Fibroblast of the aortic adventitia (primary cell): ENCODE data around the gene H1-8. TPM values are rescaled to one million over a fixed set of nuclear protein-coding genes. Genes with fewer than 3 reads are reported as not detected.
"Not testable (repeated sequence)": the region's sequence is repeated elsewhere in the genome, so short reads cannot be mapped to it uniquely, and the experiment has no call there.

ENCODE experiments used
- DNase-seq: peaks from one replicate; pipeline ENCODE4 v3.0.0-alpha.2; 2010; ENCODE audit warnings: low read depth
- H3K4me3 ChIP-seq: 2 replicates; pipeline ENCODE4 v1.5.1; 2011; ENCODE audit warnings: low read depth, mild to moderate bottlenecking, control low read depth, low read length, moderate library complexity
- total RNA-seq: library from RNA; depleted of rRNA; stranded (reverse); fragments of >200 nt; gene quantifications from 2 replicates; pipeline ENCODE4 v1.2.3, GENCODE V29; 2012; ENCODE audit warnings: low replicate concordance
- TF ChIP-seq, protein P1 (sequence below): IDR thresholded peaks from 2 replicates; pipeline ENCODE4 v1.5.1; 2011; ENCODE audit warnings: mild to moderate bottlenecking, low read length, control low read depth, inconsistent platforms; ENCODE audit not compliant: insufficient read depth

H1-8 gene
- total RNA-seq, 1 donor = not detected

DNA sequence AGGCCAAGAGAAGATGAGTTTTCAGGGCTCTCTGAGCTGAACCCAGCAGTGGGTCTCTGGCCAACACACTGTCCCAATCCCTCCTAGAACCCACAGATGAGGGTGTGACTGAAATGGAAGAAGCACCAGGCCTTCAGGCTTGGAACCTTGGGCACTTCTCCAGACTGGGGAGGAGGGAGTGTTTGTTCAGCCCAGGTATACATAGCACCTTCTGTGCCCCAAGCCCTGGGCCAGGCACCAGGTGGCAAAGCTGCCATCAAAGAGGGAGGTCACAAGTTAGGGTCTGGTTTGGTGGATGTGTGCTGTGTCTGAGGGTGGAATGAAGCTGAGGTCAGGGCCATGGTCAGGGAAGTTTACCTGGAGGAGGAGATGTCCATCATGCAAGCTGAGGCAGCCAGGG, 30.4 kb upstream of the H1-8 start:
- DNase-seq = no peak
- H3K4me3 ChIP-seq = no peak overlapping the region
- TF ChIP-seq, protein P1, sequence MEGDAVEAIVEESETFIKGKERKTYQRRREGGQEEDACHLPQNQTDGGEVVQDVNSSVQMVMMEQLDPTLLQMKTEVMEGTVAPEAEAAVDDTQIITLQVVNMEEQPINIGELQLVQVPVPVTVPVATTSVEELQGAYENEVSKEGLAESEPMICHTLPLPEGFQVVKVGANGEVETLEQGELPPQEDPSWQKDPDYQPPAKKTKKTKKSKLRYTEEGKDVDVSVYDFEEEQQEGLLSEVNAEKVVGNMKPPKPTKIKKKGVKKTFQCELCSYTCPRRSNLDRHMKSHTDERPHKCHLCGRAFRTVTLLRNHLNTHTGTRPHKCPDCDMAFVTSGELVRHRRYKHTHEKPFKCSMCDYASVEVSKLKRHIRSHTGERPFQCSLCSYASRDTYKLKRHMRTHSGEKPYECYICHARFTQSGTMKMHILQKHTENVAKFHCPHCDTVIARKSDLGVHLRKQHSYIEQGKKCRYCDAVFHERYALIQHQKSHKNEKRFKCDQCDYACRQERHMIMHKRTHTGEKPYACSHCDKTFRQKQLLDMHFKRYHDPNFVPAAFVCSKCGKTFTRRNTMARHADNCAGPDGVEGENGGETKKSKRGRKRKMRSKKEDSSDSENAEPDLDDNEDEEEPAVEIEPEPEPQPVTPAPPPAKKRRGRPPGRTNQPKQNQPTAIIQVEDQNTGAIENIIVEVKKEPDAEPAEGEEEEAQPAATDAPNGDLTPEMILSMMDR = no peak

DNA sequence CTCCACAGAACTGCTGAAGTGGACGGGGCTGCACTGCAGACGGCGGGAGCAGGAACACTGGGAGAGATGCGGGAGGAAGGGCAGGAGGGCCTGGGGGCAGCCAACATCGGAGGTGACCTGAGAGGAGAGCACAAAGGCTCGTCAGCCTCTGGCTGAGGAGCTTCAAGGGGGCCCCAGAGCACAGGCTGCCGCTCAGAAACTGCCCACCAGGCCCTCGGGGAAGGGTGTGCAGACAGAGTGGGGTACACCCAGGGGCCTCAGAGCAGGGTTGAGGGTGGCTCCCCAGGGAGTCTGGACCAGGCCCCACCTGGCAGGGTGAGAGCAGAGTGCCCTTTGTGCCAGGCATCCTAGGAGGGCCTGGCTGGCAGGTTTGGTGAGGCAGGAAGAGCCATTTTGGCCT, 29.3 kb upstream of the H1-8 start:
- TF ChIP-seq, protein P1 = no peak
- no peak overlapping the region for H3K4me3 ChIP-seq
- no peak for DNase-seq

DNA sequence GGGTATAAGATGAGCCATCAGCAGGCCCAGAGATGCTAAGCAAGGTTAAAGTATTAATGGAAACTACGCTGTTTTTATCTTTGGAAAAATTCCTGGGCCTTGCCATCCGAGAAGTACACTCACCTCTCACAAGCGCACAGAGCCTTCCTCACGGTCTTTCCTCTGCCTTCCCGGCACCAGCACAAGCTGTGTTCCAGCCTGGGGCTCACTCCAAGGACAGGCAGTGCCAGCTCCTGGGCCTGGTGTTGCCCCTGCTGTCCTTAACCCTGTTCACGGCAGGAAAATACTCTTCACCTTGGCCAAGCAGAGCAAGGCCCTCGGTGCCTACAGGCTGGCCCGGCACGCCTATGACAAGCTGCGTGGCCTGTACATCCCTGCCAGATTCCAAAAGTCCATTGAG, 28.9 kb upstream of the H1-8 start:
- TF ChIP-seq, protein P1 = no peak
- no peak for DNase-seq
- no peak overlapping the region for H3K4me3 ChIP-seq

DNA sequence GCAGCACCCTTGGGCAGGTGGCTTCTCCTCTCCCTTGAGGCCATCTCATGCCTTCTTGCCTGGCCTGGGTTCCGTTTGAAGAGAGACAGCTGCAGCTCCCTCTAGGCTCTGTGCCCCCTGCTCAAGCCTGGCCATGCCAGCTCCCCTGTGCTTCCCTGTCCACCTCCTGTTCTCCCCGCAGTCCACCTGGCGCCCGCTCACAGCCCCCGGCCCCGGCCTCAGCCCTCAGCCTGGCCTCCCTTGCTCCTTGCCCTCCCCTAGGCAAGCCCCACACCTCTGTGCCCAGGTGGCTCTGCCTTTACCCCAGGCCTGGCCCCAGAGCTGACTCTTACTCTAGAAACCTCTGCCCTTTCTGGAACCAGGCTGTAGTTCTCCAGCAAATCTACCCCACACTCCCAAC, 28.4 kb upstream of the H1-8 start:
- H3K4me3 ChIP-seq = no peak overlapping the region
- no peak for DNase-seq
- TF ChIP-seq, protein P1 = no peak

DNA sequence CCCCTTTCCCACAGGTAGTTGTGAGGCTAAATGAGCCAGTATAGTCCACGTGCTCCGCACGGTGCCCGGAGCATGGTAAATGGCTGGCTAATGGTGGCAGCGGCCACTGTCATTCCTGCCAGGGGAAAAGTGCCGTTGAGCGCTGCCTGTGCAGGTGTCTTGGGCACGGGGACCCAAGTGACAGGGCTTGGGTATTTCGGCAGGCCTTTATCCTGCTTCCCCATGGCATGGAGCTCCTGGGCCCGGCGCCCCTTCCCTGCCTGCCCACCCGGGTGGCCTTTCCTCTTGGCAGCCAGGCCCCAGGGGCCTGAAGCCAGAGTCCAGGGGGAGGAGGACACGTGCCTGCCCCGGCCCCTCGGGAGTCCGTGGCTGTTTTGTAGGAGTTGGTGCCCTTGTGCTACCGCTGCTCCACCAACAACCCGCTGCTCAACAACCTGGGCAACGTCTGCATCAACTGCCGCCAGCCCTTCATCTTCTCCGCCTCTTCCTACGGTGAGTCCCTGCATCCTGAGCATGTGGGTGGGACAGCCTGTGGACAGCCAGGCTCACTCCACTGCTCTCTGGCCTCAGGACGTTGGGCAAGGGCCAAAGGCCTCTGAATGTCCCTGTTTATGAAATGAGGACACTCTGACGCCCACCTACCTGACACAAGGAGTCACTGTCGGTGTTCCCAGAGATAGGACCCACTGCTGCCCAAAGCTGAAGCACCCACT, 27.7 kb upstream of the H1-8 start:
- not testable (repeated sequence) for DNase-seq, H3K4me3 ChIP-seq

DNA sequence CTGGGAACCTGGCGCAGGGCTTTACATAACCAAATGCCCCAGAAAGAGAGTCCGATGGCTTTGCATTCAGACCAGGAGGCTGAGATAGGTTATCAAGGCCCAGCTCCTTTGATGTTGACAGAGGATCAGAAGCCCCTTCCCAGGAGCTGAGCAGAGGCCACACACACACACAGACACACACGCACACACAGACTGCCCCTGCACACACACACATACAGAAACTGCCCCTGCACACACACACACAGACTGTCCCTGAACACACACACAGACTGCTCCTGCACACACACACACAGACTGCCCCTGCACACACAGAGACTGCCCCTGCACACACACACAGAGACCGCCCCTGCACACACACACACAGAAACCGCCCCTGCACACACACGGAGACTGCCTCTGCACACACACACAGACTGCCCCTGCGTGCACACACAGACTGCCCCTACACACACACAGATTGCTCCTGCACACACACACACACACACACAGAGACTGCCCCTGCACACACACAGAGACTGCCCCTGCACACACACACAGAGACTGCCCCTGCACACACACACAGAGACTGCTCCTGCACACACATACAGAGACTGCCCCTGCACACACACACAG, 27.0 kb upstream of the H1-8 start:
- not testable (repeated sequence) for DNase-seq, H3K4me3 ChIP-seq

DNA sequence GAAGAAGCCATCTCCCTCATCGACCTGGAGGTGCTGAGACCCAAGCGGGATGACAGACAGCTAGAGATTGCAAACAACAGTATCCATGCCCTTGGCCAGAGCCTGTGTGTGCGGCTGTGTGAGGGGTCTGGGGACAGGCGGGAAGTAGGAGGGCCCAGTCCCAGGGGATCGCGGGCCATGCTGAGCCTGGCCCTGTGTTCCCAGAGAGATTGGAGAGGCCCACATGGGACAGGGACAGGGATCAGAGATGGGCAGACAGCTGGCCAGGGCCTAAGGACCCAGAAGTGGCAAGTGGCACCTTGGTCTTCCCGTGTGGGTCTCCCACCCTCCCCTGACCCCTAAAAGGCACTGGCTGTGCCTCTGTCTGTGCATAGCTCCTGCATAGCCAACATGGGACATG, 25.5 kb upstream of the H1-8 start:
- no peak for DNase-seq
- TF ChIP-seq, protein P1 = no peak
- no peak overlapping the region for H3K4me3 ChIP-seq

DNA sequence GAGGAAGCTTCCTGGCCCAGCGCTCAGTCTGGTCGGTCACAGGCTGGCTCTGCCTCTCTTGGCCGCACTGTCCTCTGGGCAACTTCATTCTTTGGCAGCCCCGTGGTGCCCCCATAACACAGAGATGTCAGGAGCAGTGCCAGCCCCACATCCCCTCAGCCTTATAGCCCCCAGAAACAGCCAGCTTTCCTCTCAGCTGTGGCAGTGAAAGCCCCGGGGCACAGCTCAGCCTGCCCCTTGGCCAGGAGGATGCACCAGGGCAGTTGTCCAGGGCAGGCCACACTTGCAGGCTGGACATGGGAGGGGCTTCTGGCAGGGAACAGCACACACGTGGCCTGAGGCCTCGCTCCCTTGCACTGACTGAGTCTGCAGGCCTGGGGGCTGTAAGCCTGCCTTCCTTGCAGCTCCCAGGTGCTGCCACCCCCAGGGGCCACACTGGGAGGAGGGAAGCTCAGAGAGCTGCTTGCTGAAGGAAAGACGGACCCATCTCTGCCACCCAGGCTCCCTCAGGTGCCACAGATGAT, 24.9 kb upstream of the H1-8 start:
- H3K4me3 ChIP-seq = no peak overlapping the region
- DNase-seq = no peak
- TF ChIP-seq, protein P1 = no peak
